ENCODE data around the gene TCF7L2. TPM values are rescaled to one million over a fixed set of nuclear protein-coding genes. Genes with fewer than 3 reads are reported as not detected.

TCF7L2 gene
- total and polyA plus RNA-seq, 9 of the 15 experiments (the other 6 are each of a cell fraction or from before 2014, with no cell fraction given), result 0.32 to 2.8 (median 0.92) TPM

GRCh38 chr10:113063043-113063967 is 113.3 kb downstream of the TCF7L2 start (continued):
- TF ChIP-seq PBX2 (CRISPR knock-in tag; IDR thresholded peaks at IDR 0.05; ENCODE audit: low read depth) (no peak), PBX2 (tag; conservative IDR thresholded peaks at IDR 0.05; ENCODE audit: low read depth) (peak; percentile 80), ATF6 (CRISPR knock-in tag; IDR thresholded peaks at IDR 0.05) (no peak), ZNF407 (IDR thresholded peaks at IDR 0.05; ENCODE audit: low read depth) (no peak), JUND (IDR thresholded peaks at IDR 0.05; ENCODE audit: borderline replicate concordance, low read depth, low read length) (0 out of 2 replicates have a peak, but pooled peaks have one; percentile 39), JUND (tag; IDR thresholded peaks at IDR 0.05; ENCODE audit: borderline replicate concordance, low read depth, low read length) (peak; percentile 49; the same call in 1 of the 3 replicates), RBM17 (IDR thresholded peaks at IDR 0.05; ENCODE audit: borderline replicate concordance, low read depth, low read length) (no peak), MTF1 (CRISPR knock-in tag; IDR thresholded peaks at IDR 0.05; ENCODE audit: borderline replicate concordance) (no peak), PRMT5 (CRISPR knock-in tag; IDR thresholded peaks at IDR 0.05) (no peak), SAFB2 (IDR thresholded peaks at IDR 0.05; ENCODE audit: borderline replicate concordance, low read depth, low read length, severe bottlenecking) (no peak), RHOXF2B (CRISPR knock-in tag; conservative IDR thresholded peaks at IDR 0.05) (no peak), ZNF778 (CRISPR knock-in tag; IDR thresholded peaks at IDR 0.05) (no peak), PHF20 (IDR thresholded peaks at IDR 0.05; ENCODE audit: partially characterized antibody) (no peak), TEAD1 (CRISPR knock-in tag; IDR thresholded peaks at IDR 0.05) (peak in 1 of 2 experiments; percentile 63; a peak in 1 of 4 replicates)
